ENCODE results near the gene CDH4.
A peak's percentile ranks its signal among the peaks of the same experiment; 100 is the strongest.

Gene CDH4

GRCh38 chr20:61897401-61898295 is 645.6 kb downstream of the CDH4 start:
- DNase-seq = no peak

- no peak for DNase-seq
Measured at GRCh38 chr20:61898405-61898804, 646.3 kb downstream of the CDH4 start.

- no peak for DNase-seq
Measured at GRCh38 chr20:61900011-61900944, 648.2 kb downstream of the CDH4 start.

- no peak for DNase-seq
Measured at GRCh38 chr20:61900945-61901293, 648.9 kb downstream of the CDH4 start.

- peak; percentile 19 for DNase-seq
Measured at GRCh38 chr20:61901392-61902220, 649.5 kb downstream of the CDH4 start.

- DNase-seq = no peak
Measured at GRCh38 chr20:61902221-61902869, 650.3 kb downstream of the CDH4 start.

- DNase-seq = no peak
Measured at GRCh38 chr20:61903575-61904340, 651.7 kb downstream of the CDH4 start.

- no peak for DNase-seq
Measured at GRCh38 chr20:61904456-61904855, 652.4 kb downstream of the CDH4 start.

GRCh38 chr20:61905781-61906523 is 653.9 kb downstream of the CDH4 start:
- no peak for DNase-seq

- no peak for DNase-seq
Measured at GRCh38 chr20:61907081-61907891, 655.2 kb downstream of the CDH4 start.

GRCh38 chr20:61908057-61909026 is 656.3 kb downstream of the CDH4 start:
- DNase-seq = no peak

GRCh38 chr20:61909028-61909427 is 657.0 kb downstream of the CDH4 start:
- no peak for DNase-seq

GRCh38 chr20:61909821-61910220 is 657.8 kb downstream of the CDH4 start:
- no peak for DNase-seq

- no peak for DNase-seq
Measured at GRCh38 chr20:61911824-61912223, 659.8 kb downstream of the CDH4 start.

GRCh38 chr20:61912665-61913422 is 660.8 kb downstream of the CDH4 start:
- peak; percentile 83 for DNase-seq

GRCh38 chr20:61913423-61914225 is 661.6 kb downstream of the CDH4 start:
- DNase-seq = no peak

GRCh38 chr20:61915101-61915500 is 663.0 kb downstream of the CDH4 start:
- no peak for DNase-seq
